Islet precursor cell (in vitro differentiated cells): ENCODE measurements around the gene SNORC.

Experiments
- DNase-seq: peaks from one replicate; pipeline ENCODE4 v3.0.0-alpha.2; 2018

SNORC gene

GRCh38 chr2:232927793-232928550 is 57.9 kb downstream of the SNORC start:
- DNase-seq = no peak
